ENCODE results near the gene NFAM1. TPM values are rescaled to one million over a fixed set of nuclear protein-coding genes. Genes with fewer than 3 reads are reported as not detected.
A peak's percentile ranks its signal among the peaks of the same experiment; 100 is the strongest.

NFAM1 gene
- total and polyA plus RNA-seq, 4 donors = 0.36 to 3.8 (median 2.6) TPM

DNA sequence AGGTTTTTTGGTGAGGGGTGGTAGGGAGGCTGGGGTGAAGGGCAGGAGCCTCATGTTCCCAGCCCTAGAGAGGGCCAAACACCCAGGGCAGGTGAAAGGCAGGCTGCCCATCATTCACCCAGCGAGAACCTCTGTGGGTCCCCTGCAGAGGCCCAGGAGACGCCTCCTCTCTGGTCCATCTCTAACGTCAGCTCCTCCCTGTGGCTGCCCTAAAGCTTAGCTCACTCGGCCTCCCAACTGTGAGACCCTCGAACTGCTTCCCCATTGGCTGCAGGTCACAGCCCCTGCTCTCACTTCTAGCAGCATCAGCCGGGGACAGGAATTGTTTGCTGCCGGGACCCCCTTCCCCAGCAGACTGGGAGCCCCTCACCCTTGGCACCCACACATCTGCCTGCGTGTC is 615 bp upstream of the NFAM1 start:
- no peak overlapping the region for H3K4me3 ChIP-seq (ENCODE audit: low read depth in 1 of 3, low read length in 3 of 3)
- no peak for TF ChIP-seq RAD21 (IDR thresholded peaks at IDR 0.05)
- no peak for TF ChIP-seq ZBTB33 (IDR thresholded peaks at IDR 0.05)
- TF ChIP-seq TAF1 (conservative IDR thresholded peaks at IDR 0.05) = no peak
- TF ChIP-seq MAX (IDR thresholded peaks at IDR 0.05) = no peak
- H3K27ac ChIP-seq (ENCODE audit: low read depth in 1 of 2, low read length in 2 of 2) = no peak overlapping the region
- no peak overlapping the region for H3K9ac ChIP-seq (ENCODE audit: low read depth in 1 of 2, low read length in 2 of 2)
- peaks cover 0 to 6% (median 2%) of the 10 kb centered on the region in 4 donors for H3K4me1 ChIP-seq (ENCODE audit: control insufficient read depth in 4 of 4, insufficient read depth in 4 of 4, low read length in 3 of 4)
- no peaks in the 10 kb centered on the region for H3K9me3 ChIP-seq (ENCODE audit: control insufficient read depth in 4 of 4, low read length in 3 of 4)
- H3K27me3 ChIP-seq (ENCODE audit: control insufficient read depth in 4 of 4, insufficient read depth in 4 of 4, low read length in 3 of 4) = no peaks in the 10 kb centered on the region
- 78% methylated on average over 8 of the region's 8 CpGs for WGBS
- H3K36me3 ChIP-seq (ENCODE audit: control insufficient read depth in 4 of 4, insufficient read depth in 3 of 4, low read depth in 1 of 4, low read length in 3 of 4) = no peaks in the 10 kb centered on the region
- DNase-seq (ENCODE audit: low spot score) = no peak

GRCh38 chr22:42431401-42432019 is 693 bp downstream of the NFAM1 start:
- DNase-seq (ENCODE audit: low spot score) = no peak
- TF ChIP-seq RXRA (IDR thresholded peaks at IDR 0.05) = no peak
- TF ChIP-seq HNF4G (IDR thresholded peaks at IDR 0.05) = no peak
- TF ChIP-seq GABPA (IDR thresholded peaks at IDR 0.05 in 1 of 2, conservative IDR thresholded peaks at IDR 0.05 in 1 of 2) = no peak
- no peak for TF ChIP-seq NR2F2 (IDR thresholded peaks at IDR 0.05)
- no peak for TF ChIP-seq YY1 (IDR thresholded peaks at IDR 0.05)
- TF ChIP-seq ZBTB33 (IDR thresholded peaks at IDR 0.05) = no peak
- TF ChIP-seq RAD21 (IDR thresholded peaks at IDR 0.05) = no peak
- no peak for TF ChIP-seq JUND (IDR thresholded peaks at IDR 0.05)
- TF ChIP-seq FOXA2 (IDR thresholded peaks at IDR 0.05) = no peak

GRCh38 chr22:42430528-42431125 is 1.6 kb downstream of the NFAM1 start:
- no peaks in the 10 kb centered on the region for H3K36me3 ChIP-seq (ENCODE audit: control insufficient read depth in 4 of 4, insufficient read depth in 3 of 4, low read depth in 1 of 4, low read length in 3 of 4)
- H3K27ac ChIP-seq (ENCODE audit: low read depth in 1 of 2, low read length in 2 of 2) = peak overlapping the region in 1 of 2 donors; percentile 7
- no peak for DNase-seq (ENCODE audit: low spot score)
- no peaks in the 10 kb centered on the region for H3K27me3 ChIP-seq (ENCODE audit: control insufficient read depth in 4 of 4, insufficient read depth in 4 of 4, low read length in 3 of 4)
- H3K4me3 ChIP-seq (ENCODE audit: low read depth in 1 of 3, low read length in 3 of 3) = no peak overlapping the region
- peak overlapping the region in 1 of 2 donors; percentile 38 for H3K9ac ChIP-seq (ENCODE audit: low read depth in 1 of 2, low read length in 2 of 2)
- H3K9me3 ChIP-seq (ENCODE audit: control insufficient read depth in 4 of 4, low read length in 3 of 4) = no peaks in the 10 kb centered on the region
- 74% methylated on average over 9 of the region's 9 CpGs for WGBS
- TF ChIP-seq, protein P1, sequence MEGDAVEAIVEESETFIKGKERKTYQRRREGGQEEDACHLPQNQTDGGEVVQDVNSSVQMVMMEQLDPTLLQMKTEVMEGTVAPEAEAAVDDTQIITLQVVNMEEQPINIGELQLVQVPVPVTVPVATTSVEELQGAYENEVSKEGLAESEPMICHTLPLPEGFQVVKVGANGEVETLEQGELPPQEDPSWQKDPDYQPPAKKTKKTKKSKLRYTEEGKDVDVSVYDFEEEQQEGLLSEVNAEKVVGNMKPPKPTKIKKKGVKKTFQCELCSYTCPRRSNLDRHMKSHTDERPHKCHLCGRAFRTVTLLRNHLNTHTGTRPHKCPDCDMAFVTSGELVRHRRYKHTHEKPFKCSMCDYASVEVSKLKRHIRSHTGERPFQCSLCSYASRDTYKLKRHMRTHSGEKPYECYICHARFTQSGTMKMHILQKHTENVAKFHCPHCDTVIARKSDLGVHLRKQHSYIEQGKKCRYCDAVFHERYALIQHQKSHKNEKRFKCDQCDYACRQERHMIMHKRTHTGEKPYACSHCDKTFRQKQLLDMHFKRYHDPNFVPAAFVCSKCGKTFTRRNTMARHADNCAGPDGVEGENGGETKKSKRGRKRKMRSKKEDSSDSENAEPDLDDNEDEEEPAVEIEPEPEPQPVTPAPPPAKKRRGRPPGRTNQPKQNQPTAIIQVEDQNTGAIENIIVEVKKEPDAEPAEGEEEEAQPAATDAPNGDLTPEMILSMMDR (IDR thresholded peaks at IDR 0.05; ENCODE audit: low read depth, low read length, missing input control) = no peak
- TF ChIP-seq EGR1 (IDR thresholded peaks at IDR 0.05; ENCODE audit: low read depth in 2 of 2) (no peak), GABPA (IDR thresholded peaks at IDR 0.05 in 1 of 2, conservative IDR thresholded peaks at IDR 0.05 in 1 of 2) (no peak)
- H3K4me1 ChIP-seq (ENCODE audit: control insufficient read depth in 4 of 4, insufficient read depth in 4 of 4, low read length in 3 of 4) = no peaks in the 10 kb centered on the region

More at GRCh38 chr22:42431401-42432019, 693 bp downstream of the NFAM1 start:
- WGBS = 56% methylated on average over 17 of the region's 17 CpGs
- Histone ChIP-seq H3K9me3 (ENCODE audit: control insufficient read depth in 4 of 4, low read length in 3 of 4) (no peaks in the 10 kb centered on the region), H3K4me1 (ENCODE audit: control insufficient read depth in 4 of 4, insufficient read depth in 4 of 4, low read length in 3 of 4) (no peaks in the 10 kb centered on the region), H3K27me3 (ENCODE audit: control insufficient read depth in 4 of 4, insufficient read depth in 4 of 4, low read length in 3 of 4) (no peaks in the 10 kb centered on the region), H3K9ac (ENCODE audit: low read depth in 1 of 2, low read length in 2 of 2) (no peak overlapping the region), H3K27ac (ENCODE audit: low read depth in 1 of 2, low read length in 2 of 2) (peak overlapping the region; percentile 50 to 57), H3K4me3 (ENCODE audit: low read depth in 1 of 3, low read length in 3 of 3) (peak overlapping the region in 1 of 3 donors; percentile 18), H3K36me3 (ENCODE audit: control insufficient read depth in 4 of 4, insufficient read depth in 3 of 4, low read depth in 1 of 4, low read length in 3 of 4) (no peaks in the 10 kb centered on the region)

Measured in liver (tissue), 9 donors.